ENCODE results near the gene PAX3.

Gene PAX3

GRCh38 chr2:222291485-222291841 is 7.3 kb downstream of the PAX3 start:
- H3K9ac ChIP-seq (ENCODE audit: low read length): no peak overlapping the region
- H3K4me2 ChIP-seq (ENCODE audit: low read depth, low read length): no peak overlapping the region
- H4K20me1 ChIP-seq (ENCODE audit: insufficient read depth, low read length): no peaks in the 10 kb centered on the region
- no peaks in the 10 kb centered on the region for H3K79me2 ChIP-seq (ENCODE audit: low read length)
- no peak overlapping the region for H3K4me3 ChIP-seq (ENCODE audit: low read length)
- H3K9me2 ChIP-seq (replicated peaks; ENCODE audit: insufficient read depth, low read length): no peaks in the 10 kb centered on the region
- no peaks in the 10 kb centered on the region for H3K4me1 ChIP-seq (ENCODE audit: low read length)
- TF ChIP-seq EZH2 (optimal IDR thresholded peaks at IDR 0.05; ENCODE audit: low read depth, low read length) (no peak), EZH2phosphoT487 (IDR thresholded peaks at IDR 0.05; ENCODE audit: low read length) (no peak), CTCF (IDR thresholded peaks at IDR 0.05; ENCODE audit: low read length) (no peak)
- no peak overlapping the region for H2AFZ ChIP-seq (ENCODE audit: low read length)
- no peaks in the 10 kb centered on the region for H3K27me3 ChIP-seq (replicated peaks; ENCODE audit: insufficient read depth, low read length)
- H3K27ac ChIP-seq (ENCODE audit: low read length): no peak overlapping the region
- no peaks in the 10 kb centered on the region for H3K9me3 ChIP-seq (replicated peaks; ENCODE audit: insufficient read depth, low read length)
- H3F3A ChIP-seq (ENCODE audit: insufficient read depth, low read length): no peaks in the 10 kb centered on the region
- no peaks in the 10 kb centered on the region for H3K36me3 ChIP-seq (replicated peaks; ENCODE audit: insufficient read depth, low read length)
- DNase-seq: no peak

DNA sequence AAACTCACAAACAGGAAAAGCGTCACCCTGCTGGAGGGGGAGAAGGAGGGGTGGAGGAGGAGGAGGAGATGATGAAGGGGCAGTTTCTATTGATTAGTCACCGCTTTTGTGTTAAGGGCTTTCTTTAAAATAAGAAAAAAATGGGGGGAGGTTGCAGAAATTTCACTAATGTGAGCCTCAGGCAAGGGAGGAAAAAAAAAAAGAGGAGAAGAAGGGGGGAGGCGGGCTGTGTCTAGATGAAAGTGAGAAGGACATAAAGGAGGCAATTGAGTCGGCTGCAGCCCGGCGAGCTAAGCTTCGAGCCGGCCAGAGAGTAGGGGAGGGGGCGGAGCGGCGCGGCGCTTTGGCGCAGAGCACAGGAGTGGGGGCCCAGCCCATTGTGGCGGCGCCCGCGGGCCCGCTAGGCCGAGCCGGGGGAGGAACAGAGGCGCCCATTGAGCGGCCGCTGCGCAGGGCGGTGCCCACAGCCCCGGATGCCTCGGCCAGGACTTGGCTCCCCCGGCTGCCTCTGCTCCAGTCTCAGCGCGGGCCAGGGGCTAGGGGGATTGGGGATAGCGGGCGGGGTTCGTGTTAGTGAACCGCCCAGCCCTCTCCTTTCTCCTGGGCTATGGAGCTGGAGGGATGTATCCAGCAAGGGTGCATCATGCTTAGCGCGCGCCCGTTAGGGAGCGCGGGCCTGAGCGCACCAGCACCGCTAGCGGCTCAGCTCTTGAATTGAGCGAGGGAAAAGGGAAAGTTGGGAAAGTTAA is 7.9 kb downstream of the PAX3 start:
- Histone ChIP-seq H3K79me2 (ENCODE audit: low read length) (no peaks in the 10 kb centered on the region), H3K9me2 (replicated peaks; ENCODE audit: insufficient read depth, low read length) (no peaks in the 10 kb centered on the region), H3K4me1 (ENCODE audit: low read length) (no peaks in the 10 kb centered on the region), H3K27me3 (replicated peaks; ENCODE audit: insufficient read depth, low read length) (no peaks in the 10 kb centered on the region), H3F3A (ENCODE audit: insufficient read depth, low read length) (no peaks in the 10 kb centered on the region), H3K9me3 (replicated peaks; ENCODE audit: insufficient read depth, low read length) (no peaks in the 10 kb centered on the region), H4K20me1 (ENCODE audit: insufficient read depth, low read length) (no peaks in the 10 kb centered on the region), H3K36me3 (replicated peaks; ENCODE audit: insufficient read depth, low read length) (no peaks in the 10 kb centered on the region), H3K4me2 (ENCODE audit: low read depth, low read length) (no peak overlapping the region), H3K4me3 (ENCODE audit: low read length) (no peak overlapping the region), H2AFZ (ENCODE audit: low read length) (no peak overlapping the region), H3K27ac (ENCODE audit: low read length) (no peak overlapping the region), H3K9ac (ENCODE audit: low read length) (no peak overlapping the region)
- DNase-seq: no peak
- TF ChIP-seq CTCF (IDR thresholded peaks at IDR 0.05; ENCODE audit: low read length): no peak
- TF ChIP-seq EZH2 (optimal IDR thresholded peaks at IDR 0.05; ENCODE audit: low read depth, low read length): no peak
- no peak for TF ChIP-seq EZH2phosphoT487 (IDR thresholded peaks at IDR 0.05; ENCODE audit: low read length)

DNA sequence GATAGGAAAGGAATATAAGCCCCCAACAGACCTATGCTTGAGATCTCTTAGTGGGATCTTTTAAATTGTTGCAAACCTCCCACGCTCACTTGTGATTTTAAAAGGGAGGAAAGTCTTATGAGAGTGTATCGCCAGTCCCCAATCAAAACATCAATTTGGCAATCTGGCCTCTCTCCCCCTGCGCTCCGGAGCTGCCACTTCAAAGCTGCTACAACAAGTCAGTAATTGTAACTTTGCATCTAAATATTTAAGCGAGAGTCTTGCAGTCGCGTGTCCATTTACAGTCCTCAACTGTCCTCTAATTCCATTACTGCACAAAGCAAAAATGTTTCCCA is 8.4 kb downstream of the PAX3 start:
- H3K79me2 ChIP-seq (ENCODE audit: low read length): no peaks in the 10 kb centered on the region
- no peak for TF ChIP-seq EZH2 (optimal IDR thresholded peaks at IDR 0.05; ENCODE audit: low read depth, low read length)
- TF ChIP-seq EZH2phosphoT487 (IDR thresholded peaks at IDR 0.05; ENCODE audit: low read length): no peak
- no peak for TF ChIP-seq CTCF (IDR thresholded peaks at IDR 0.05; ENCODE audit: low read length)
- DNase-seq: no peak

More for the DNA sequence above, 8.4 kb downstream of the PAX3 start:
- Histone ChIP-seq H3K4me2 (ENCODE audit: low read depth, low read length) (no peak overlapping the region), H3K4me1 (ENCODE audit: low read length) (no peaks in the 10 kb centered on the region), H2AFZ (ENCODE audit: low read length) (no peak overlapping the region), H3K9ac (ENCODE audit: low read length) (no peak overlapping the region), H3K27ac (ENCODE audit: low read length) (no peak overlapping the region), H3F3A (ENCODE audit: insufficient read depth, low read length) (no peaks in the 10 kb centered on the region), H3K9me2 (replicated peaks; ENCODE audit: insufficient read depth, low read length) (no peaks in the 10 kb centered on the region), H3K9me3 (replicated peaks; ENCODE audit: insufficient read depth, low read length) (no peaks in the 10 kb centered on the region), H4K20me1 (ENCODE audit: insufficient read depth, low read length) (no peaks in the 10 kb centered on the region), H3K27me3 (replicated peaks; ENCODE audit: insufficient read depth, low read length) (no peaks in the 10 kb centered on the region), H3K4me3 (ENCODE audit: low read length) (no peak overlapping the region), H3K36me3 (replicated peaks; ENCODE audit: insufficient read depth, low read length) (no peaks in the 10 kb centered on the region)

Measured in MM.1S (cell line).